ENCODE results near the gene INF2.
"Not testable (repeated sequence)": the region's sequence is repeated elsewhere in the genome, so short reads cannot be mapped to it uniquely, and the experiment has no call there.

INF2 gene

GRCh38 chr14:104657563-104658324, 31.7 kb upstream of the INF2 start:
- no peak overlapping the region for H3K4me3 ChIP-seq (ENCODE audit: low read length)
- DNase-seq (ENCODE audit: low read depth): no peak
- TF ChIP-seq, protein P1, sequence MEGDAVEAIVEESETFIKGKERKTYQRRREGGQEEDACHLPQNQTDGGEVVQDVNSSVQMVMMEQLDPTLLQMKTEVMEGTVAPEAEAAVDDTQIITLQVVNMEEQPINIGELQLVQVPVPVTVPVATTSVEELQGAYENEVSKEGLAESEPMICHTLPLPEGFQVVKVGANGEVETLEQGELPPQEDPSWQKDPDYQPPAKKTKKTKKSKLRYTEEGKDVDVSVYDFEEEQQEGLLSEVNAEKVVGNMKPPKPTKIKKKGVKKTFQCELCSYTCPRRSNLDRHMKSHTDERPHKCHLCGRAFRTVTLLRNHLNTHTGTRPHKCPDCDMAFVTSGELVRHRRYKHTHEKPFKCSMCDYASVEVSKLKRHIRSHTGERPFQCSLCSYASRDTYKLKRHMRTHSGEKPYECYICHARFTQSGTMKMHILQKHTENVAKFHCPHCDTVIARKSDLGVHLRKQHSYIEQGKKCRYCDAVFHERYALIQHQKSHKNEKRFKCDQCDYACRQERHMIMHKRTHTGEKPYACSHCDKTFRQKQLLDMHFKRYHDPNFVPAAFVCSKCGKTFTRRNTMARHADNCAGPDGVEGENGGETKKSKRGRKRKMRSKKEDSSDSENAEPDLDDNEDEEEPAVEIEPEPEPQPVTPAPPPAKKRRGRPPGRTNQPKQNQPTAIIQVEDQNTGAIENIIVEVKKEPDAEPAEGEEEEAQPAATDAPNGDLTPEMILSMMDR (IDR thresholded peaks at IDR 0.05; ENCODE audit: insufficient read depth, low read depth, low read length, missing control alignments): no peak

GRCh38 chr14:104658325-104658712, 31.1 kb upstream of the INF2 start:
- no peak overlapping the region for H3K4me3 ChIP-seq (ENCODE audit: low read length)
- no peak for DNase-seq (ENCODE audit: low read depth)
- TF ChIP-seq, protein P1 (IDR thresholded peaks at IDR 0.05; ENCODE audit: insufficient read depth, low read depth, low read length, missing control alignments): no peak

DNA sequence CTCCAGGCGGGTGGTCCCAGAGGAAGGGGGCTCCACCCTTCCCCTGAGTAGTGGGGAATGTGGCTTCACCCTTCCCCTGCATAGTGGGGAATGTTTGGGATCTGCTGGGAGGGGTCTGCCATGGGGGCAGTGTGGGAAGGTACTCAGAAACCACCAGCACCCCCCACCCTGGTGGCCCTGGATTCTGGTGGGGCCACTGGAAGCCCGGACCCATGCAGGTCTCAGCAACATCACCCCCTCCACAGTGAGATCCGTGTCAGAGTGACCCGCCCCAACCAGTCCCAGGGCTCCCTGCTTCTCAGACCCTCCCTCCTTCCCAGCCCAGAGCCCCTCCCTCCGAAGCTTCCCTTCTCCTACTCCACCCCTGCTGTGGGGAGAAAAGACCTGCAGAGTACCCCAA, 30.3 kb upstream of the INF2 start:
- DNase-seq (ENCODE audit: low read depth): no peak
- TF ChIP-seq, protein P1 (IDR thresholded peaks at IDR 0.05; ENCODE audit: insufficient read depth, low read depth, low read length, missing control alignments): no peak
- no peak overlapping the region for H3K4me3 ChIP-seq (ENCODE audit: low read length)

- DNase-seq (ENCODE audit: low read depth): no peak
- TF ChIP-seq, protein P1 (IDR thresholded peaks at IDR 0.05; ENCODE audit: insufficient read depth, low read depth, low read length, missing control alignments): no peak
Measured at GRCh38 chr14:104659764-104660523, 29.5 kb upstream of the INF2 start.

DNA sequence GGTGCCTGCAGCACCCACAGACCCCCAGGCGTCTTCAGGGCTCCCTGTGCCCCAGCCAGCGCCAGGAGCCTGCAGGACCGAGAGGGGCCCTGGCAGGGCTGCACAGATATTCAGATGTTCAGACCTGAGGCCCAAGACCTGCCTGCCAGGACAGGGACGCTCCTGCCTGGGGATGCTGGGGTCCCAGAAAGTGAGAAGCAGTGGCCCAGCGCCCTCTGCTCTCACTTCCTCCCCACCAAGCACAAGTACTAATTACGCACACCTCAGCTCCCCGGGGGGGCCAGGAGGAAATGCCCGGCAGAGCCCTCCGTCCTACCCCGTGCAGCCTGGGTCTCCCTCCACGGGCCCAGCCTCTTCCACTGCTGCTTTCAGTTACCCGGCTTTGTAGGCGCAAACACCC, 28.8 kb upstream of the INF2 start:
- TF ChIP-seq, protein P1 (IDR thresholded peaks at IDR 0.05; ENCODE audit: insufficient read depth, low read depth, low read length, missing control alignments): no peak
- no peak for DNase-seq (ENCODE audit: low read depth)
- H3K4me3 ChIP-seq (ENCODE audit: low read length): no peak overlapping the region

More at GRCh38 chr14:104659764-104660523, 29.5 kb upstream of the INF2 start:
- no peak overlapping the region for H3K4me3 ChIP-seq (ENCODE audit: low read length)

GRCh38 chr14:104661086-104661485, 28.3 kb upstream of the INF2 start:
- DNase-seq (ENCODE audit: low read depth): no peak
- TF ChIP-seq, protein P1 (IDR thresholded peaks at IDR 0.05; ENCODE audit: insufficient read depth, low read depth, low read length, missing control alignments): no peak
- H3K4me3 ChIP-seq (ENCODE audit: low read length): no peak overlapping the region

- H3K4me3 ChIP-seq (ENCODE audit: low read length); DNase-seq (ENCODE audit: low read depth): not testable (repeated sequence)
Measured at GRCh38 chr14:104661528-104662157, 27.8 kb upstream of the INF2 start.

- DNase-seq (ENCODE audit: low read depth); H3K4me3 ChIP-seq (ENCODE audit: low read length): not testable (repeated sequence)
Measured at GRCh38 chr14:104662472-104662871, 26.9 kb upstream of the INF2 start.
